T1000 (cell line): ENCODE data around the gene ZNF697.
"Not testable (repeated sequence)": the region's sequence is repeated elsewhere in the genome, so short reads cannot be mapped to it uniquely, and the experiment has no call there.

Source experiments
- DNase-seq: peaks from one replicate; lab custom pipeline; 2025; ENCODE audit warnings: mixed read lengths; lab: John Stamatoyannopoulos, UW

ZNF697 gene

GRCh38 chr1:119631433-119632102, 16.5 kb downstream of the ZNF697 start:
- DNase-seq = peak; percentile 67

- DNase-seq = no peak
Measured at GRCh38 chr1:119631086-119631432, 17.0 kb downstream of the ZNF697 start.

- no peak for DNase-seq
Measured at GRCh38 chr1:119626841-119627240, 21.2 kb downstream of the ZNF697 start.

DNA sequence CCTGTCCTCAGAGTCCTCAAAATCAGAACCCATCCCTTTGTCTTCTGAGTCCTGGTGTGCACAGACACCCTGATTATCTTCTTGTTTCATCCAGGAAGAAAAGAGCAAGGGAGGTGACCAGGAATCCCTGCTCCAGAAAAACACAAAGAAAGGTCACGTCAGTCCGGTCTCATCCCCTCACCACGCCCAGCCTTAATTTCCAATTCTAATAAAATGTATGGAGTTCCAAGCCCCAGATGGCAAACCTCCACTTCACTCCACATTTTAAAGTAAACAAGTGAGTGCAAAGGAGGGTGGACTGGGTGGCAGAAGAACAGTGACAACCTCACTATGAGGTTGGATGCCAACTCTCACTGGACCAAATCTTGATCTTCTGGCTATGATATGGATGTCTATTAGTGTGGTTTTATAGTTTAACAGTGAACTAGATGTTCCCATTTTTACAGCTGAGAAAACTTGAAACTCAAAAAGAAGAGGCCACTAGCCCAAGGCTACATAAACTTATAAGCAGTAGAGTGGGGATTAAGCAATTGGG, 22.0 kb downstream of the ZNF697 start:
- DNase-seq = no peak

GRCh38 chr1:119623678-119624077, 24.4 kb downstream of the ZNF697 start:
- DNase-seq = no peak

GRCh38 chr1:119623193-119623515, 24.9 kb downstream of the ZNF697 start:
- DNase-seq = no peak

GRCh38 chr1:119622311-119623192, 25.5 kb downstream of the ZNF697 start:
- no peak for DNase-seq

DNA sequence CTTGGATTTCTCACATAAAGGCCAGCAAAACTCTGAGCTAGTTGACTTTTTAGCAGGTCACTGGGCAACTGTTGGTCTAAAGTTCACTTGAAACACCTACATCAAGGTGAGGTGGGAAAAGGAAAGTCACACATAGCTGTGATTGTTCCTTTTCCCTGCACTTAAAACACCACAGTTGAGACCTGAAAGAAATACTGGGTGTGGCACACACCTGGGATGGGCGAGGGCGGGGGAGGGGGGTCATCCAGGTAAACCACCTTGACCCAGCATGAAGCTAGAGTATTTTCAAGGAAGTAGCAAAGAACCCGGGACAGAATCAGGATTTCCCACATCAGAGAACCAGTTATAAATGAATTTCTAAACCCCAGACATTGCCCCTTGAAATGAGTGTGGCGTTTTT, 26.4 kb downstream of the ZNF697 start:
- no peak for DNase-seq

- DNase-seq = no peak
Measured at GRCh38 chr1:119617751-119618691, 30.0 kb downstream of the ZNF697 start.

- not testable (repeated sequence) for DNase-seq
Measured at GRCh38 chr1:119616748-119617147, 31.3 kb downstream of the ZNF697 start.

- DNase-seq = not testable (repeated sequence)
Measured at GRCh38 chr1:119615100-119615499, 33.0 kb downstream of the ZNF697 start.

DNA sequence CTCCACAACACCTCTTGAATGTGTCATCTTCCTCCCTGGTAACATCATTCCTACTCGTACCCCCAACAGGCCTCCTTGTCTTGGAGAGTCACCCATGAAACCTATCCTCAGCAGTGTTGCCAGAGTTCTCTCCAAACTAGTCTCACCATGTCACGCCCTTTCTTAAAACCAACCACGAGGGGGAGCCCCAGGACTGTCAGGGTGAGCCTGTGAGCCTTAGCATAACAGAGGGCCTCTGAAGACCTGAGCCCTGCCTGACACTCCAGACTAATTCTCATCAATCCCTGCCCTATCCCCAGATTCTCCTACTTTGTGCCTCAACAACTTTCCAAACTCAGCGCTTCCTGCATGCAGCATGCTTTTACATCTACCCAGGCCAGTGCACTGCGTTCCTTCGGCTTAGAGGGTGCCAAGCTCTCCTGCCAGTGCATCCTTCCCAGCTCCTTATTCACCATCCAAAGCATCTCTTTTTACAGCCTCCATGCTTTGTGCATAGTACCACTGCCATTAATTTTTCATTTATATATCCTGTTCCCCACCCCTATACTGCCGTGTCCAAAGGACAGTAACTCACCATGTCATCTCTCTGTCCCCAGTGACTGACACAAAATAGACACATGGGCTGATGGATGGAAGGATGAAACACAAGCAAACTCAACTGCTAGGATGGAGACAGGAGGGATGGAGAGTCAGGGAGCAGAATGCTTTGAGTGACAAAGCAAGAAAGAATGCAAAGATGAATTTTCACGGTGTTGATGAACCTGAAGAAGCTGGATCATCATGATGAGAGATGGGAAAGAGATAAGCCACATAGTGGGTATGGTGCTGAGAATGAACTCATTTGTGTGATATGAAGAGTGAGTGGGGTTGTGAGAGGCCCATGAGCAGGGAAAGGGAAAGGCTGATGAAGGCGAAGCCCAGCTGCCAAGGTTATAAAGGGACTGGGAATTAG, 34.0 kb downstream of the ZNF697 start:
- peak; percentile 76 for DNase-seq

GRCh38 chr1:119611701-119612113, 36.4 kb downstream of the ZNF697 start:
- peak; percentile 43 for DNase-seq

DNA sequence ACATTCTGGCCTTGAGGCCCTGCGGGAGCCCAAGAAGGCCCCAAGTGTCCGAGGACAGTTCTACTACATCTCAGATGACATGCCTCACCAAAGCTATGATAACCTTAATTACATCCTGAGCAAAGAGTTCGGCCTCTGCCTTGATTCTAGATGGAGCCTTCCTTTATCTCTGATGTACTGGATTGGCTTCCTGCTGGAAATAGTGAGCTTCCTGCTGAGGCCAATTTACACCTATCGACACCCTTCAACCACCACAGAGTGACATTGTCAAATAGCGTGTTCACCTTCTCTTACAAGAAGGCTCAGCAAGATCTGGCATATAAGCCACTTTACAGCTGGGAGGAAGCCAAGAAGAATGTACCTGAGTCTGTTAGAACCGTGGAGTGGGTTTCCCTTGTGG, 39.2 kb downstream of the ZNF697 start:
- DNase-seq = not testable (repeated sequence)

- not testable (repeated sequence) for DNase-seq
Measured at GRCh38 chr1:119607087-119607807, 40.8 kb downstream of the ZNF697 start.

GRCh38 chr1:119606394-119606793, 41.7 kb downstream of the ZNF697 start:
- DNase-seq = no peak

- no peak for DNase-seq
Measured at GRCh38 chr1:119605686-119606085, 42.4 kb downstream of the ZNF697 start.

- not testable (repeated sequence) for DNase-seq
Measured at GRCh38 chr1:119605080-119605479, 43.0 kb downstream of the ZNF697 start.

GRCh38 chr1:119603695-119604094, 44.4 kb downstream of the ZNF697 start:
- DNase-seq = no peak

GRCh38 chr1:119603241-119603640, 44.8 kb downstream of the ZNF697 start:
- not testable (repeated sequence) for DNase-seq
